ENCODE data around the gene BMPR1A. TPM values are rescaled to one million over a fixed set of nuclear protein-coding genes. Genes with fewer than 3 reads are reported as not detected.

Gene BMPR1A
- 10 to 100 TPM; 25.6 to 46.2 (median 34.7) TPM for total RNA-seq

GRCh38 chr10:86756511-86757112, at the start of gene BMPR1A:
Gene BMPR1A (plus strand): TSS chr10:86756619. CDS start chr10:86876019, 119,400 bp downstream.
- no peak for TF ChIP-seq CTCF (IDR thresholded peaks at IDR 0.05; ENCODE audit: low read depth)

GRCh38 chr10:86706977-86707376, 49.4 kb upstream of the BMPR1A start:
- TF ChIP-seq CTCF (IDR thresholded peaks at IDR 0.05; ENCODE audit: low read depth): no peak

GRCh38 chr10:86707505-86707904, 48.9 kb upstream of the BMPR1A start:
- no peak for TF ChIP-seq CTCF (IDR thresholded peaks at IDR 0.05; ENCODE audit: low read depth)

GRCh38 chr10:86708068-86708782, 48.2 kb upstream of the BMPR1A start:
- TF ChIP-seq CTCF (IDR thresholded peaks at IDR 0.05; ENCODE audit: low read depth): no peak

GRCh38 chr10:86708783-86709380, 47.5 kb upstream of the BMPR1A start:
- no peak for TF ChIP-seq CTCF (IDR thresholded peaks at IDR 0.05; ENCODE audit: low read depth)

- TF ChIP-seq CTCF (IDR thresholded peaks at IDR 0.05; ENCODE audit: low read depth): no peak
Measured at GRCh38 chr10:86709396-86710185, 46.8 kb upstream of the BMPR1A start.
